ENCODE results near the gene ZNF367.

DNA sequence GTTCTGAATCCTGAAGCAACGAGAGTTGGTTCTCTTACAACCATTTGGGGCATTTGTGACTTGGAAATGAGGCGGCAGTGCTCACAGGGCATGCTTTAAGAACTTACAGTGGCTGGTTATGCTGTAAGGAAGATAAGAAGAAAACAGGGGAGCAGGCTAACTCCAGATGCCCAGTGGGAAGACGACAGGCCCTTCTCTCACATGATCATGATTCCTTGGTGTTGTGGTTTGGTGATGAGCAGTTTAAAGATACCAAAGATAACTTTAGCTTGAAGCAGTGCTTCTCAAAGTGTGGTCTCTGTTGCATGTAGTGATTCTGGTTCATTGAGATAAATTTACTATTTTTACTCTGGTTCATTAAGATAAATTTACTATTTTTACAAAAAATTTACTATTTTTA, 29.2 kb upstream of the ZNF367 start:
- no peak for TF ChIP-seq POLR2A (IDR thresholded peaks at IDR 0.05)
- TF ChIP-seq, protein P1, sequence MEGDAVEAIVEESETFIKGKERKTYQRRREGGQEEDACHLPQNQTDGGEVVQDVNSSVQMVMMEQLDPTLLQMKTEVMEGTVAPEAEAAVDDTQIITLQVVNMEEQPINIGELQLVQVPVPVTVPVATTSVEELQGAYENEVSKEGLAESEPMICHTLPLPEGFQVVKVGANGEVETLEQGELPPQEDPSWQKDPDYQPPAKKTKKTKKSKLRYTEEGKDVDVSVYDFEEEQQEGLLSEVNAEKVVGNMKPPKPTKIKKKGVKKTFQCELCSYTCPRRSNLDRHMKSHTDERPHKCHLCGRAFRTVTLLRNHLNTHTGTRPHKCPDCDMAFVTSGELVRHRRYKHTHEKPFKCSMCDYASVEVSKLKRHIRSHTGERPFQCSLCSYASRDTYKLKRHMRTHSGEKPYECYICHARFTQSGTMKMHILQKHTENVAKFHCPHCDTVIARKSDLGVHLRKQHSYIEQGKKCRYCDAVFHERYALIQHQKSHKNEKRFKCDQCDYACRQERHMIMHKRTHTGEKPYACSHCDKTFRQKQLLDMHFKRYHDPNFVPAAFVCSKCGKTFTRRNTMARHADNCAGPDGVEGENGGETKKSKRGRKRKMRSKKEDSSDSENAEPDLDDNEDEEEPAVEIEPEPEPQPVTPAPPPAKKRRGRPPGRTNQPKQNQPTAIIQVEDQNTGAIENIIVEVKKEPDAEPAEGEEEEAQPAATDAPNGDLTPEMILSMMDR (IDR thresholded peaks at IDR 0.05 in 4 of 5, conservative IDR thresholded peaks at IDR 0.05 in 1 of 5) = no peak

All from gastrocnemius medialis (tissue), 4 donors.